K562 (cell line): ENCODE measurements around the gene STARD8. TPM values are rescaled to one million over a fixed set of nuclear protein-coding genes. Genes with fewer than 3 reads are reported as not detected.

Experiments
- ATAC-seq: fragments of 200-7000 bp; cut with Tn5 transposase; 3 replicates; pipeline ENCODE4 v1.9.1; 2020; ENCODE audit warnings: moderate library complexity
- BruUV-seq: library from RNA; stranded (reverse); fragments of 400-500 nt; replicated peaks from 2 replicates; lab custom pipeline; 2021; lab: Mats Ljungman, UMichigan
- CTCF ChIA-PET: fragments of 300-600 bp; formaldehyde crosslinking; extraction: SDS; loops from one replicate; lab custom pipeline; 2021; ENCODE audit warnings: low intra/inter-chr PET ratio; lab: Yijun Ruan, JAX
- POLR2A ChIA-PET: fragments of 300-600, 350-650 bp; sonication (Branson Sonifier 250); formaldehyde crosslinking; extraction: SDS; loops from one replicate; lab custom pipeline; 2021; ENCODE audit warnings: antibody characterized with exemption, inconsistent platforms; lab: Yijun Ruan, JAX
- DNase-seq, 4 experiments: peaks; one replicate each; pipeline versions ENCODE4 v3.0.0 to v3.0.0-alpha.2; 2011 to 2018; ENCODE audit warnings: low spot score in 3 of 4, mixed read lengths in 3 of 4; ENCODE audit errors: extremely low read depth in 1 of 4
- FAIRE-seq: peaks from 2 replicates; lab custom pipeline; 2011; peaks lifted over from hg19 to GRCh38; lab: Jason Lieb, UNC
- H2AFZ ChIP-seq: 2 replicates; pipeline ENCODE4 v1.6.0; 2011; ENCODE audit warnings: low read depth, low read length, control low read depth, inconsistent platforms
- H3K27ac ChIP-seq: fragments of 200-600 bp; 3 replicates; pipeline ENCODE4 v1.8.0; 2011; ENCODE audit warnings: low read depth, mild to moderate bottlenecking, control low read depth, inconsistent platforms, low read length, moderate library complexity, mixed read lengths; ENCODE audit errors: extremely low read depth
- H3K27me3 ChIP-seq, 2 experiments: fragments of 300-600 bp in 1 of 2; 2 replicates in 1 of 2; 3 replicates in 1 of 2; pipeline versions ENCODE4 v1.6.0 to v1.8.0; 2011; ENCODE audit warnings: inconsistent platforms in 2 of 2, low read length in 2 of 2, mild to moderate bottlenecking in 1 of 2, mixed read lengths in 1 of 2, moderate library complexity in 1 of 2; ENCODE audit not compliant: control insufficient read depth in 2 of 2, insufficient read depth in 2 of 2
- H3K36me3 ChIP-seq: fragments of 300-600 bp; 3 replicates; pipeline ENCODE4 v1.8.0; 2011; ENCODE audit warnings: mild to moderate bottlenecking, low read length, inconsistent platforms; ENCODE audit not compliant: control insufficient read depth, insufficient read depth
- H3K4me1 ChIP-seq, 2 experiments: fragments of 200-600 bp in 1 of 2; replicated peaks in 1 of 2; 2 replicates in 1 of 2; 3 replicates in 1 of 2; pipeline versions ENCODE4 v1.5.1 to v1.8.0; 2011; ENCODE audit warnings: inconsistent platforms in 2 of 2, low read length in 2 of 2, mild to moderate bottlenecking in 1 of 2, mixed read lengths in 1 of 2, moderate library complexity in 1 of 2; ENCODE audit not compliant: control insufficient read depth in 2 of 2, insufficient read depth in 2 of 2
- H3K4me2 ChIP-seq: 2 replicates; pipeline ENCODE4 v1.6.1; 2011; ENCODE audit warnings: low read length, control low read depth, inconsistent platforms, mixed read lengths; ENCODE audit not compliant: insufficient read depth
- H3K4me3 ChIP-seq: fragments of 200-600 bp; sonication (generic), shearing (Covaris generic); 2 replicates; pipeline ENCODE4 v1.5.1; 2016; ENCODE audit warnings: control low read depth, inconsistent platforms
- H3K79me2 ChIP-seq: fragments of 200-600 bp; 3 replicates; pipeline ENCODE4 v1.8.0; 2011; ENCODE audit warnings: low read length, inconsistent platforms; ENCODE audit not compliant: control insufficient read depth, insufficient read depth
- H3K9ac ChIP-seq, 2 experiments: 2 replicates each; pipeline versions ENCODE4 v1.6.0 to v1.6.1; 2011; ENCODE audit warnings: low read depth in 2 of 2, low read length in 2 of 2, control low read depth in 1 of 2, inconsistent platforms in 1 of 2, mild to moderate bottlenecking in 1 of 2, mixed read lengths in 1 of 2; ENCODE audit not compliant: insufficient read depth in 1 of 2
- H3K9me1 ChIP-seq: one replicate; pipeline ENCODE4 v1.6.0; 2011; ENCODE audit warnings: inconsistent platforms, mild to moderate bottlenecking, low read length, moderate library complexity; ENCODE audit not compliant: control insufficient read depth, insufficient read depth
- H3K9me3 ChIP-seq: replicated peaks from 2 replicates; pipeline ENCODE4 v1.5.1; 2011; ENCODE audit warnings: low read depth, low read length, inconsistent platforms; ENCODE audit not compliant: control insufficient read depth, insufficient read depth
- H4K20me1 ChIP-seq: replicated peaks from 2 replicates; pipeline ENCODE4 v1.6.1; 2011; ENCODE audit warnings: low read length, inconsistent platforms, mixed read lengths; ENCODE audit not compliant: control insufficient read depth, insufficient read depth
- BDP1 ChIP-seq: IDR thresholded peaks from 3 replicates; pipeline ENCODE4 v1.6.1; 2011; ENCODE audit not compliant: insufficient read length, insufficient read depth
- FOSL1 ChIP-seq: fragments of 200-800 bp; sonication (Bioruptor generic); conservative IDR thresholded peaks from 2 replicates; pipeline ENCODE4 v1.6.1; 2016; ENCODE audit warnings: missing genetic modification characterization, missing compliant biosample characterization
- HMGN3 ChIP-seq: IDR thresholded peaks from 2 replicates; pipeline ENCODE4 v1.6.1; 2011; ENCODE audit warnings: borderline replicate concordance, low read depth, mild to moderate bottlenecking, mixed read lengths, low read length; ENCODE audit not compliant: insufficient read length; ENCODE audit errors: extremely low read depth
- NKRF ChIP-seq: fragments of 450-650 bp; IDR thresholded peaks from 2 replicates; pipeline ENCODE4 v1.6.1; 2016; ENCODE audit warnings: borderline replicate concordance
- PYGO2 ChIP-seq: fragments of 450-650 bp; IDR thresholded peaks from 2 replicates; pipeline ENCODE4 v1.6.1; 2016; ENCODE audit warnings: mild to moderate bottlenecking, missing genetic modification characterization, moderate library complexity, missing compliant biosample characterization
- RBFOX2 ChIP-seq: fragments of 200-400 bp; formaldehyde crosslinking; IDR thresholded peaks from 2 replicates; pipeline ENCODE4 v1.6.1; 2017; ENCODE audit warnings: low read depth, mild to moderate bottlenecking, low read length, moderate library complexity
- ZMIZ1 ChIP-seq, 2 experiments: fragments of 150-350 bp in 1 of 2; IDR thresholded peaks; 2 replicates each; pipeline ENCODE4 v1.6.1; 2012 to 2016; ENCODE audit warnings: low read depth in 2 of 2, low read length in 2 of 2, mild to moderate bottlenecking in 1 of 2, moderate library complexity in 1 of 2
- ZNF165 ChIP-seq: fragments of 250-450 bp; sonication (Bioruptor Pico); IDR thresholded peaks from 2 replicates; pipeline ENCODE4 v1.4.0; 2020; ENCODE audit warnings: borderline replicate concordance
- WGBS: fragments of 100-300 bp; shearing (Covaris generic); methylation state at CpG from one replicate; pipeline ENCODE4 v1.1.6; 2016; ENCODE audit warnings: low coverage, mixed read lengths; ENCODE audit not compliant: insufficient coverage; ENCODE audit errors: missing lambda C conversion rate; 5-methylcytosine and 5-hydroxymethylcytosine counted together
- in situ Hi-C: fragments of 300-500 bp; cut with MboI; formaldehyde crosslinking; loops from 4 replicates; pipeline ENCODE4 v1.15.0; 2018; ENCODE audit warnings: inconsistent platforms, mixed read lengths
- intact Hi-C: fragments of 100-400 bp; cut with micrococcal nuclease; formaldehyde crosslinking; loops from 2 replicates; pipeline ENCODE4 v1.14.2; 2022
- polyA plus RNA-seq, 8 experiments: library from polyadenylated mRNA; depleted of rRNA in 4 of 8; stranded (reverse) in 5 of 8; unstranded in 3 of 8; fragments of >200 nt; fragmentation: Nextera tagmentation in 2 of 8; fragmentation: Illumina TruSeq in 1 of 8; extraction: Ambion mirVana in 2 of 8; extraction: Trizol in 1 of 8; gene quantifications; 2 replicates each; pipeline versions ENCODE4 v1.2.1 to v1.2.3, GENCODE V29; 2011 to 2014; ENCODE audit warnings: inconsistent platforms in 1 of 8, missing spikeins in 1 of 8
- total RNA-seq, 7 experiments: library from RNA; depleted of rRNA in 6 of 7; stranded (reverse); fragments of >200 nt in 6 of 7; fragmentation: Illumina TruSeq in 2 of 7; extraction: Trizol in 2 of 7; gene quantifications; 2 replicates each; pipeline versions ENCODE4 v1.2.1 to v1.2.3, GENCODE V29; 2011 to 2021; ENCODE audit warnings: low replicate concordance in 1 of 7

STARD8 gene
- total and polyA plus RNA-seq, 9 of the 15 experiments (the other 6 are each of a cell fraction or from before 2014, with no cell fraction given): 1.6 to 35.0 (median 15.9) TPM

GRCh38 chrX:68705986-68706385 is 58.5 kb downstream of the STARD8 start:
- no peak overlapping the region for H3K4me2 ChIP-seq
- CTCF ChIA-PET: no interaction called here
- FAIRE-seq (no peak), ATAC-seq (no peak)
- H3K9me1 ChIP-seq: peaks cover 5% of the 10 kb centered on the region
- peaks cover 13% of the 10 kb centered on the region; the same call in 2 of the 3 replicates for H3K36me3 ChIP-seq
- BruUV-seq: no TSS peak
- no peak overlapping the region for H3K9ac ChIP-seq
- peaks cover 5 to 7% of the 10 kb centered on the region in 2 experiments; a peak in 3 of 5 replicates for H3K4me1 ChIP-seq
- WGBS: 60% methylated on average over 1 of the region's 5 CpGs
- peaks cover 27% of the 10 kb centered on the region; the same call in 1 of the 2 replicates for H4K20me1 ChIP-seq
- H3K79me2 ChIP-seq: peaks cover 99% of the 10 kb centered on the region
- TF ChIP-seq NKRF (no peak), ZMIZ1 (IDR thresholded peaks at IDR 0.05; ENCODE audit: low read depth in 2 of 2, low read length in 2 of 2) (no peak), RBFOX2 (no peak), HMGN3 (no peak), FOSL1 (no peak), BDP1 (no peak), ZNF165 (CRISPR knock-in tag) (no peak), PYGO2 (tag) (no peak)
- TF ChIP-seq, all 486 proteins: peak for 0
- in situ Hi-C loops: no loop called here
- H3K27me3 ChIP-seq: no peaks in the 10 kb centered on the region
- no peak for DNase-seq
- H3K27ac ChIP-seq: no peak overlapping the region
- H3K9me3 ChIP-seq: no peaks in the 10 kb centered on the region
- H2AFZ ChIP-seq: no peak overlapping the region
- intact Hi-C loops: no loop called here
- H3K4me3 ChIP-seq: no peak overlapping the region
- POLR2A ChIA-PET: interaction anchor here (0.6 to 0.7 kb wide), 2 partner anchors 20 to 64 kb away, joined by 3 read pairs; no protein-coding TSS in a partner anchor
